Gastrocnemius medialis (tissue), 4 donors: Measurements from ENCODE around the gene RNF141. TPM values are rescaled to one million over a fixed set of nuclear protein-coding genes. Genes with fewer than 3 reads are reported as not detected.

Experiments
- ATAC-seq, 2 donors: fragments of 150-250 bp; one replicate each; pipeline ENCODE4 v1.9.1; 2016
- DNase-seq, 2 donors: peaks; one replicate each; pipeline ENCODE4 v3.0.0-alpha.2; 2019
- H3K27ac ChIP-seq, 4 donors: fragments of 200-600 bp; sonication (generic); 1 replicate in 1 of 4; 2 replicates in 3 of 4; pipeline ENCODE4 v1.5.1; 2016 to 2018; ENCODE audit warnings: mild to moderate bottlenecking in 2 of 4, moderate library complexity in 1 of 4
- H3K27me3 ChIP-seq, 3 donors: fragments of 200-600 bp; sonication (generic) in 2 of 3; 1 replicate in 1 of 3; 2 replicates in 2 of 3; pipeline versions ENCODE4 v1.5.1 to v1.6.0; 2016 to 2019; ENCODE audit warnings: mild to moderate bottlenecking in 1 of 3, moderate library complexity in 1 of 3
- H3K36me3 ChIP-seq, 2 donors: fragments of 200-600 bp; sonication (generic) in 1 of 2; one replicate each; pipeline ENCODE4 v1.5.1; 2017 to 2018
- H3K4me1 ChIP-seq, 2 donors: fragments of 200-600 bp; sonication (generic) in 1 of 2; one replicate each; pipeline ENCODE4 v1.5.1; 2016 to 2017; ENCODE audit warnings: mild to moderate bottlenecking in 2 of 2
- H3K4me3 ChIP-seq, 4 donors: fragments of 200-600 bp; sonication (generic) in 3 of 4; 1 replicate in 1 of 4; 2 replicates in 3 of 4; pipeline ENCODE4 v1.5.1; 2016 to 2019; ENCODE audit warnings: mild to moderate bottlenecking in 2 of 4
- H3K9me3 ChIP-seq, 3 donors: fragments of 200-600 bp; sonication (generic) in 2 of 3; 1 replicate in 1 of 3; 2 replicates in 2 of 3; pipeline ENCODE4 v1.5.1; 2016 to 2019
- CTCF ChIP-seq, 5 experiments: fragments of 450-650 bp in 3 of 5; fragments of 200-600 bp in 2 of 5; sonication (generic) in 2 of 5; IDR thresholded peaks in 4 of 5; conservative IDR thresholded peaks in 1 of 5; 1 replicate in 4 of 5; 2 replicates in 1 of 5; pipeline ENCODE4 v1.5.1; 2016 to 2019; ENCODE audit warnings: antibody characterized with exemption in 5 of 5, mild to moderate bottlenecking in 3 of 5, moderate library complexity in 3 of 5
- POLR2A ChIP-seq, 2 donors: fragments of 450-650 bp; IDR thresholded peaks; one replicate each; pipeline ENCODE4 v1.6.1; 2017; ENCODE audit warnings: antibody characterized with exemption in 2 of 2, mild to moderate bottlenecking in 2 of 2, moderate library complexity in 2 of 2
- in situ Hi-C, 4 donors: fragments of 200-750 bp; cut with MboI; loops; one replicate each; pipeline versions ENCODE4 v1.15.0 to v1.8.0; 2017; ENCODE audit warnings: low sequenced_read_pairs in 4 of 4
- intact Hi-C: fragments of 100-400 bp; cut with DNase I; formaldehyde crosslinking; loops from one replicate; pipeline ENCODE4 v1.15.1; 2023; ENCODE audit warnings: low total_unique reads
- total RNA-seq, 4 donors: library from RNA; depleted of rRNA; stranded (reverse); fragments of >200 nt; gene quantifications; one replicate each; pipeline versions ENCODE4 v1.1.0 to v1.2.3, GENCODE V29; 2016

The RNF141 gene
- total RNA-seq, 4 donors from 2014 or later: 16.8 to 38.2 (median 19.0) TPM

- ATAC-seq (peak in 1 of 2 donors; percentile 32), DNase-seq (no peak)
- intact Hi-C loops (no loop called here), in situ Hi-C loops (no loop called here)
- H3K27ac ChIP-seq: no peak overlapping the region
- peaks cover 0 to 100% of the 10 kb centered on the region in 2 donors for H3K36me3 ChIP-seq
- no peaks in the 10 kb centered on the region for H3K9me3 ChIP-seq
- TF ChIP-seq CTCF (IDR thresholded peaks at IDR 0.05 in 4 of 5, conservative IDR thresholded peaks at IDR 0.05 in 1 of 5) (no peak), POLR2A (IDR thresholded peaks at IDR 0.05) (no peak)
- H3K27me3 ChIP-seq: no peaks in the 10 kb centered on the region
- no peaks in the 10 kb centered on the region for H3K4me1 ChIP-seq
- no peak overlapping the region for H3K4me3 ChIP-seq
Measured at GRCh38 chr11:10499452-10499851, 41.5 kb downstream of the RNF141 start.

- intact Hi-C loops: no loop called here
- DNase-seq (no peak), ATAC-seq (no peak)
- Histone ChIP-seq H3K36me3 (peaks cover 2 to 100% of the 10 kb centered on the region in 2 donors), H3K4me1 (no peaks in the 10 kb centered on the region), H3K4me3 (no peak overlapping the region), H3K27ac (no peak overlapping the region), H3K9me3 (no peaks in the 10 kb centered on the region), H3K27me3 (no peaks in the 10 kb centered on the region)
- TF ChIP-seq CTCF (IDR thresholded peaks at IDR 0.05 in 4 of 5, conservative IDR thresholded peaks at IDR 0.05 in 1 of 5): no peak
- TF ChIP-seq POLR2A (IDR thresholded peaks at IDR 0.05): no peak
- in situ Hi-C loops: no loop called here
Measured at GRCh38 chr11:10498426-10499250, 42.3 kb downstream of the RNF141 start.

GRCh38 chr11:10498022-10498400, 43.0 kb downstream of the RNF141 start:
- ATAC-seq: no peak
- intact Hi-C loops: no loop called here
- in situ Hi-C loops: no loop called here
- H3K27ac ChIP-seq: no peak overlapping the region
- H3K36me3 ChIP-seq: peaks cover 3 to 100% of the 10 kb centered on the region in 2 donors
- H3K9me3 ChIP-seq: no peaks in the 10 kb centered on the region
- no peak for DNase-seq
- TF ChIP-seq CTCF (IDR thresholded peaks at IDR 0.05 in 4 of 5, conservative IDR thresholded peaks at IDR 0.05 in 1 of 5): no peak
- no peak for TF ChIP-seq POLR2A (IDR thresholded peaks at IDR 0.05)
- no peak overlapping the region for H3K4me3 ChIP-seq
- H3K4me1 ChIP-seq: no peaks in the 10 kb centered on the region
- H3K27me3 ChIP-seq: no peaks in the 10 kb centered on the region

GRCh38 chr11:10497371-10498021, 43.5 kb downstream of the RNF141 start:
- intact Hi-C loops: no loop called here
- no peaks in the 10 kb centered on the region for H3K4me1 ChIP-seq
- H3K36me3 ChIP-seq: peaks cover 3 to 100% of the 10 kb centered on the region in 2 donors
- DNase-seq (no peak), ATAC-seq (no peak)
- TF ChIP-seq CTCF (IDR thresholded peaks at IDR 0.05 in 4 of 5, conservative IDR thresholded peaks at IDR 0.05 in 1 of 5) (no peak), POLR2A (IDR thresholded peaks at IDR 0.05) (no peak)
- H3K4me3 ChIP-seq: no peak overlapping the region
- in situ Hi-C loops: no loop called here
- H3K27me3 ChIP-seq: no peaks in the 10 kb centered on the region
- no peak overlapping the region for H3K27ac ChIP-seq
- no peaks in the 10 kb centered on the region for H3K9me3 ChIP-seq
